SK-N-MC (cell line): ENCODE results near the gene VSTM2B.

Source experiments
- DNase-seq: peaks from one replicate; pipeline ENCODE4 v3.0.0-alpha.2; 2011; ENCODE audit warnings: low read depth, low spot score
- H3K27ac ChIP-seq: fragments of 200-600 bp; sonication (generic); 2 replicates; pipeline ENCODE4 v1.5.1; 2016; ENCODE audit warnings: mixed run types
- H3K36me3 ChIP-seq: fragments of 200-600 bp; sonication (generic); 2 replicates; pipeline ENCODE4 v1.6.1; 2017; ENCODE audit warnings: antibody characterized with exemption, low read length, mixed read lengths; ENCODE audit not compliant: insufficient read depth
- H3K4me3 ChIP-seq: fragments of 200-600 bp; sonication (generic); 2 replicates; pipeline ENCODE4 v1.5.1; 2016
- H3K9ac ChIP-seq: fragments of 200-600 bp; sonication (generic); 2 replicates; pipeline ENCODE4 v1.8.0; 2017; ENCODE audit warnings: mixed run types, mixed read lengths; ENCODE audit not compliant: insufficient read length
- H3K9me3 ChIP-seq: fragments of 200-600 bp; sonication (generic); 2 replicates; pipeline ENCODE4 v1.6.1; 2017; ENCODE audit warnings: low read depth, mild to moderate bottlenecking, antibody characterized with exemption, low read length, moderate library complexity, mixed read lengths
- EZH2 ChIP-seq: fragments of 200-600 bp; sonication (generic); IDR thresholded peaks from one replicate; pipeline ENCODE4 v1.6.1; 2017; ENCODE audit warnings: antibody characterized with exemption
- FOXP2 ChIP-seq: optimal IDR thresholded peaks from 2 replicates; pipeline ENCODE3; 2011; ENCODE audit warnings: mild to moderate bottlenecking, moderate library complexity; ENCODE audit not compliant: insufficient read depth; ENCODE audit errors: extremely low read length, control extremely low read depth
- POLR2AphosphoS5 ChIP-seq: IDR thresholded peaks from 2 replicates; pipeline ENCODE4 v1.6.1; 2012; ENCODE audit warnings: mild to moderate bottlenecking, low read depth, low read length, borderline replicate concordance

Gene VSTM2B

GRCh38 chr19:29567366-29567915 is 41.6 kb downstream of the VSTM2B start:
- Histone ChIP-seq H3K4me3 (no peak overlapping the region), H3K36me3 (no peaks in the 10 kb centered on the region), H3K27ac (no peak overlapping the region), H3K9me3 (no peaks in the 10 kb centered on the region), H3K9ac (no peak overlapping the region)
- DNase-seq, result no peak
- TF ChIP-seq EZH2 (no peak), POLR2AphosphoS5 (no peak), FOXP2 (no peak)

GRCh38 chr19:29568036-29569025 is 42.5 kb downstream of the VSTM2B start:
- H3K9ac ChIP-seq, result no peak overlapping the region
- DNase-seq, result no peak
- no peak overlapping the region for H3K27ac ChIP-seq
- TF ChIP-seq FOXP2, result no peak
- TF ChIP-seq EZH2, result no peak
- no peak for TF ChIP-seq POLR2AphosphoS5
- no peak overlapping the region for H3K4me3 ChIP-seq
- no peaks in the 10 kb centered on the region for H3K9me3 ChIP-seq
- H3K36me3 ChIP-seq, result no peaks in the 10 kb centered on the region

- Histone ChIP-seq H3K9ac (no peak overlapping the region), H3K9me3 (no peaks in the 10 kb centered on the region), H3K27ac (no peak overlapping the region), H3K36me3 (no peaks in the 10 kb centered on the region), H3K4me3 (no peak overlapping the region)
- no peak for DNase-seq
- TF ChIP-seq POLR2AphosphoS5 (no peak), FOXP2 (no peak), EZH2 (no peak)
Observed at GRCh38 chr19:29569038-29569911, 43.5 kb downstream of the VSTM2B start.

- no peak overlapping the region for H3K9ac ChIP-seq
Observed at GRCh38 chr19:29571181-29571580, 45.4 kb downstream of the VSTM2B start.

GRCh38 chr19:29573486-29573885 is 47.7 kb downstream of the VSTM2B start:
- H3K4me3 ChIP-seq, result no peak overlapping the region
- no peak for DNase-seq
- no peaks in the 10 kb centered on the region for H3K9me3 ChIP-seq
- TF ChIP-seq FOXP2 (no peak), EZH2 (no peak), POLR2AphosphoS5 (no peak)
- no peak overlapping the region for H3K27ac ChIP-seq
- H3K36me3 ChIP-seq, result no peaks in the 10 kb centered on the region
- H3K9ac ChIP-seq, result no peak overlapping the region

More at GRCh38 chr19:29571181-29571580, 45.4 kb downstream of the VSTM2B start:
- no peak overlapping the region for H3K4me3 ChIP-seq
- no peak overlapping the region for H3K27ac ChIP-seq
- no peaks in the 10 kb centered on the region for H3K36me3 ChIP-seq
- TF ChIP-seq POLR2AphosphoS5 (no peak), FOXP2 (no peak), EZH2 (no peak)
- DNase-seq, result no peak
- H3K9me3 ChIP-seq, result no peaks in the 10 kb centered on the region

- Histone ChIP-seq H3K36me3 (no peaks in the 10 kb centered on the region), H3K27ac (no peak overlapping the region), H3K4me3 (no peak overlapping the region), H3K9me3 (no peaks in the 10 kb centered on the region), H3K9ac (no peak overlapping the region)
- TF ChIP-seq FOXP2, result no peak
- no peak for TF ChIP-seq POLR2AphosphoS5
- TF ChIP-seq EZH2, result no peak
- DNase-seq, result no peak
Observed at GRCh38 chr19:29574510-29574909, 48.7 kb downstream of the VSTM2B start.

- H3K9ac ChIP-seq, result no peak overlapping the region
- no peak for DNase-seq
- TF ChIP-seq EZH2 (no peak), POLR2AphosphoS5 (no peak), FOXP2 (no peak)
- no peak overlapping the region for H3K27ac ChIP-seq
- H3K4me3 ChIP-seq, result no peak overlapping the region
- no peaks in the 10 kb centered on the region for H3K9me3 ChIP-seq
- no peaks in the 10 kb centered on the region for H3K36me3 ChIP-seq
Observed at GRCh38 chr19:29576046-29576606, 50.3 kb downstream of the VSTM2B start.
